Epithelial cell of proximal tubule (primary cell): ENCODE measurements around the gene GPSM1. TPM values are rescaled to one million over a fixed set of nuclear protein-coding genes. Genes with fewer than 3 reads are reported as not detected.

ENCODE experiments used
- DNase-seq: peaks from one replicate; pipeline ENCODE4 v3.0.0-alpha.2; 2011; ENCODE audit warnings: low read depth
- H3K4me3 ChIP-seq: 2 replicates; pipeline ENCODE4 v1.5.1; 2011; ENCODE audit warnings: low read depth, mild to moderate bottlenecking, low read length
- CTCF ChIP-seq: conservative IDR thresholded peaks from 2 replicates; pipeline ENCODE4 v1.5.1; 2012; ENCODE audit warnings: low read depth, mild to moderate bottlenecking, low read length
- total RNA-seq: library from RNA; depleted of rRNA; stranded (reverse); fragments of >200 nt; gene quantifications from 2 replicates; pipeline ENCODE4 v1.2.3, GENCODE V29; 2015

Gene GPSM1
- total RNA-seq, 1 donor from 2014 or later: 28.2 TPM

- no peak for TF ChIP-seq CTCF
- no peak overlapping the region for H3K4me3 ChIP-seq
- DNase-seq: no peak
These were observed 43.6 kb downstream of the GPSM1 start for GRCh38 chr9:136370687-136371532.

- H3K4me3 ChIP-seq: no peak overlapping the region
- TF ChIP-seq CTCF: no peak
- no peak for DNase-seq
These were observed 44.2 kb downstream of the GPSM1 start for GRCh38 chr9:136371533-136371880.

GRCh38 chr9:136372006-136372405 is 44.7 kb downstream of the GPSM1 start:
- DNase-seq: no peak

GRCh38 chr9:136372561-136373299 is 45.4 kb downstream of the GPSM1 start:
- TF ChIP-seq CTCF: peak; percentile 36
- H3K4me3 ChIP-seq: no peak overlapping the region

More at GRCh38 chr9:136372006-136372405, 44.7 kb downstream of the GPSM1 start:
- H3K4me3 ChIP-seq: no peak overlapping the region
- no peak for TF ChIP-seq CTCF

GRCh38 chr9:136373300-136374182 is 46.2 kb downstream of the GPSM1 start, which contains the start of gene CARD9:
Gene CARD9 (minus strand): TSS chr9:136373669. CDS start chr9:136372078, 1,591 bp downstream.
- DNase-seq: no peak

More at GRCh38 chr9:136372561-136373299, 45.4 kb downstream of the GPSM1 start:
- DNase-seq: no peak

More at GRCh38 chr9:136373300-136374182, 46.2 kb downstream of the GPSM1 start, which contains the start of gene CARD9:
- no peak within 1 kb of the TSS for H3K4me3 ChIP-seq
- TF ChIP-seq CTCF: no peak
